ENCODE results near the gene CCL13.
A peak's percentile ranks its signal among the peaks of the same experiment; 100 is the strongest.
"Not testable (repeated sequence)": the region's sequence is repeated elsewhere in the genome, so short reads cannot be mapped to it uniquely, and the experiment has no call there.

The CCL13 gene

GRCh38 chr17:34356194-34356593, at the start of gene CCL13:
Gene CCL13 (plus strand): TSS chr17:34356480. CDS start chr17:34356527, 47 bp downstream.
- DNase-seq, result no peak

DNA sequence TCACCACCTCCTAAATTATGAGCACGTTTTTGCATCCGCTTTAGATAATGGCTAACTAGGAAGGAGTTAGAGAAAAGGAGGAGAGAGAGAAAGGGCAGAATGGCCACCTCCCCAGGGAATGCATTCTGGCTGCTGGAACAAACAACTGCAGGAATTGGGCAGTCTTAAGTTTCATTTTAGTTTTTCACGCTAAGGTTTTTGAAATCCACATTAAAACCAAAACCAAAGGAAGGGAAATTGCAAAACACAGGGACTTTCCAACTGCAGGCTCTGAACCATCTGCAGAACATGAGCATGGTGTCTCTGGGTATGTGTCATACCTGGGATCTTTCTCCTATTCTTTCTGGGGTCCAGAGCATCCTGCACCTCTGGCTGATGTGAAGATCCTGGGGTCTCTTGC, 49.2 kb upstream of the CCL13 start:
- no peak for DNase-seq

DNA sequence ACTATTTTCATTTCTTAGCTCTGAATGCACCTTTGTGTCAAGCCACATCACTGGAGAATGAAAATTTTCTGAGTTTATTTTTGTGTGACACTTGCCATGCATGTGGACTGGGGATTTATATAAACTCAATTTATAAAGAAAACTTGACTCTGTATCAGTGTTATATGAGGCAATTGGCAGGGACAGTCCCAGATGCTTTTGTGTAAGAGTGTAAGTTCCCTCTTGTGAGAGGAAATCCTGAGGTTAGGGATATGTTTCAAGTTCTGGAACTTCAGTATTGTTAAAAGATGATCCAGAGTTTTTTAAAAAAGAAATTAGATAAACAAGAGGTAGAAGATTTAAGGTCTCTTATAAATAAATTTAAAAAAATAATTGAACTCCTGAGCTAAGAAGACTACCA, 47.9 kb upstream of the CCL13 start:
- no peak for DNase-seq

- no peak for DNase-seq
Measured at GRCh38 chr17:34311291-34311690, 45.0 kb upstream of the CCL13 start.

DNA sequence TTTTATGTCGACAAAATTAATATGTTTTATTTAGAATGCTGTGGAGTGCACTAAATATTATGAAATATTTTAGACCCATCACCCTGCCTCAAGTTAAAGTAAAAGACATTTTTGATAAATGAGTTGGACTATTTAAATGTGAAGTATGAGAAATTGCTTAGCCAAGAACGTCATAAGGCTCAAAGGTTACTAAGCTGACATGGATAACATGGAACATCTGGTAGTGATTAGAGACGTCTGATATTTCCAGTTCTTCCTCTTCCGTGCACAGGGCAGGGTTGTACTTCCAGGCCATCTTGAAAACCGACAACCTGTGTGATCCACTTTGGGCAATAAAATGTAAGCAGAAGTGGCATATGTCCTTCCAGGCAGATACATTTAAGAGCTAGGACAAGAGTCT, 44.2 kb upstream of the CCL13 start:
- no peak for DNase-seq

- DNase-seq, result no peak
Measured at GRCh38 chr17:34313164-34313563, 43.1 kb upstream of the CCL13 start.

DNA sequence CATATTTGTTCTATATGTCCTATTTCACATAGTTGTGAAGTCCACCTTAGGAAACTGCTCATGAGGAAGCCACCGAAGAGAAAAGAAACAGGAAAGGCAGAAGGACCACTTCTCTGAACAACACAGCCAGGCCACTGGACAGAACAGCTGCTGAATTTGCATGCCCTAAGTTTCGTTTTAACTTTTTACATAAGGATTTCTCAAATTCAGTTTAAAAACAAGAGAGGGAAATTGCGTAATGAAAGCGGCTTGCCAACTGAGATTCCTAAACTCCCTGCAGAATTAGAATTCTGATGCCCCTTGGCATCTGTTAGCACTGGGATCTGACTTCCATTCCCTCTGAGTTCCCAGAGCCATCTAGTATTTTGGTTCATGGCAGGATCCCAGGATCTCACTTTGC, 42.0 kb upstream of the CCL13 start:
- DNase-seq, result no peak

DNA sequence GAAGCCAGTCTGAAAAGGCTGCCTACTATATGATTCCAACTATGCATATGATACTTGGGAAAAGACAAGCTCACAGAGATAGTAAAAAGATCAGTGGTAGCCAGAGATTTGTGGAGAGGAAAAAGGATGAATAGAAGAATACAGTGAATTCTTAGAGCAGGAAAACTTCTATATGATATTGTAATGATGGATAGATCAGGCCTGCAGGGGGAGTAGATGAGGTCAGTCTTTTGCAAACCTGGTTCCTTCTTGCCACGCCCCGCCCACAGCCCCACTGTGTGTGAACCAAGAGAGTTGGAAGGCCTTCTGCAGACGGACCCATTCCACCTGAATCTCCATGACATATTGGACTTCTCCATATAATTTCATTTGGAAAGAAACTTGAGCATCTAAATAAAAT, 37.8 kb upstream of the CCL13 start:
- DNase-seq, result no peak

- no peak for DNase-seq
Measured at GRCh38 chr17:34319039-34319483, 37.2 kb upstream of the CCL13 start, which contains the start of gene CCL8. Gene CCL8 (plus strand): TSS chr17:34319435. CDS start chr17:34319502, 67 bp downstream.

DNA sequence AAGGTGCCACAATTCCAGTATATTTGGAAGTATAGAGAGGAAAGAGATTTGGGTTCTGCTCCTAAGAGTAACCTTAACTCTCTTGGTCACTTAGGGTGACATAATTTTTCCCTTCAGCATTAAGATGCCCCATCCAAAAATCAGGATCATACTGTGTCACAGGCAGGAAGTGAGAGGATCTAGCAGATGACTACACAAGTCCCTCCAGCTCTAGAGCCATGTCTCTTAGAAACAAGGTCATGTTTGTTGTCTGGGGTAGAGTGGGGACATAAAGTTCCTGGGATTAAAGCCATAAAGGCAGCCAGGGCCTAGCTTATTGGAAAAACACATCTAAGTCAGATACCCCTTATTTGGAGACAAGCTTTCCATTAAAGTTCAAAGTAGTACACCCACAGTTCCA, 34.3 kb upstream of the CCL13 start:
- no peak for DNase-seq

DNA sequence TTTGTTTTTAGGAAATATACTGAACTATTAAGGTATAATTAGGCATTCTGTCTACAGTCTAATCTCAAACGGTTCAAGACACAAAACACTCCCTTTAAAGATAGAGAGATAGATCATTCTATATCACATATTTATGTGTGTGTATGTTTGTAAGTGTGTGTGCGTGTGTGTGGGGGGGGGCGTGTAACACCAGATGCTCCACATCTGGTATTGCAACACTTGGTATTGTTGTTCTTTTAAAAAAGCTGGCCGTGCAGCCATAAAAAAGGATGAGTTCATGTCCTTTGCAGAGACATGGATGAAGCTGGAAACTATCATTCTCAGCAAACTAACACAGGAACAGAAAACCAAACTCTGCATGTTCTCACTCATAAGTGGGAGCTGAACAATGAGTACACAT, 28.7 kb upstream of the CCL13 start:
- DNase-seq, result not testable (repeated sequence)

GRCh38 chr17:34337701-34338100, 18.6 kb upstream of the CCL13 start:
- DNase-seq, result no peak

DNA sequence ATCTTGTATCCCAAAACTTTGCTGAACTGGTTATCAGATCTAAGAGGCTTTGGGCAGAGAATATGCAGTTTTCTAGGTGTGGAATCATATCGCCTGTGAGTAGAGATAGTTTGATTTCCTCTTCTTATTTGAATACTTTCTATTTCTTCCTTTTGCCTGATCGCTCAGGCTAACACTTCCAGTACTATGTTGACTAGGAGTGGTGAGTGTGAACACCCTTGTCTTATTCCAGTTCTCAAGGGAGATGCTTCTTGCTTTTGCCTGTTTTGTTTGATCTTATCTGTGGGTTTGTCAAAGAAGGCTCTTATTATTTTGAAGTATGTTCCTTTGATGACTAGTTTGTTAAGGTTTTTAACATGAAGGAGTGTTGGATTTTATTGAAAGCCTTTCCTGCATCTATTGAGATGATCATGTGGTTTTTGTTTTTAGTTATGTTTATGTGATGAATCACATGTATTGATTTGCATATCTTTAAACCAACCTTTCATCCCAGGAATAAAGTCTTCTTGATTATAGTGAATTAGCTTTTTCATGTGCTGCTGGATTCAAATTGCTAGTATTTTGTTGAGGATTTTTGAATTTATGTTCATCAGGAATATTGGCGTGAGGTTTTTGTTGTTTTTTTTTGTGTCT, 17.0 kb upstream of the CCL13 start:
- no peak for DNase-seq

- no peak for DNase-seq
Measured at GRCh38 chr17:34341916-34342315, 14.4 kb upstream of the CCL13 start.

- DNase-seq, result no peak
Measured at GRCh38 chr17:34347063-34347462, 9.2 kb upstream of the CCL13 start.

DNA sequence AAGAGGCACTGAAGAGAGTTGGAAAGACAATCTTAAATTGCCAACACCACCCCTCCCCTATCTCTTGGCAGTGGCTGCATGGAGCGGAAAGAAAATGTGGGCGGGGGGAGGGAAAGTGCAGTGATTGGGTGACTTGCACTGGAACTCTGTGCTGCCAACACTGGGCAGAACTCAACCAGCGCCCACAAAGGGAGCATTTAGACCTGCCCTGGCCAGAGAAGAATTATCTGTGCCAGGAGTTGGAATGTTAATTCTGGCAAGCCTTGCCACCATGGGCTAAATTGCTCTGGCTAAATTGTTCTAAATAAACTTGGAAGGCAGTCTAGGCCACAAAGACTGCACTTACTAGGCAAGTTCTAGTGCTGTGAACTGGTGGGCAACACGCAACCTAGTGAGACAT, 6.5 kb upstream of the CCL13 start:
- no peak for DNase-seq

- DNase-seq, result no peak
Measured at GRCh38 chr17:34351096-34351495, 5.2 kb upstream of the CCL13 start.

- DNase-seq, result no peak
Measured at GRCh38 chr17:34352191-34352590, 4.1 kb upstream of the CCL13 start.

DNA sequence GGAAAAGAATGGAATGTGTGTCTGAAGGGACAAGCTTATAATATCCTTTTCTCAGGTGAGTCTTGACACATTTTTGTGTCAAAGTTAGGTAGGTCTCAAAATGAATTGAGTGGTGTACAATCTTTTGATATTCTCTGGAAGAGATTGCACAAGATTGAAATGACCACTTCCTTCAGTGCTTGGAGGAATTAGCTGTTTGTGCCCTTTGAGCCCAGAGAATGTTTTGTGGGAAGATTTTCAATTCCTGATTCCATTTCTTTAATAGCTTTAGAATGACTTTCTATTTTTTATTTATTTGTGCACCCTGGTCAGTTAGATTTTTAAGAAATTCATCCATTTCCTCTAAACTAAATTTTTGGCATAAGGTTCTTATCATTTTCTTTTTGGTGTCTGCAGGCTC, 1.6 kb upstream of the CCL13 start:
- DNase-seq, result no peak

DNA sequence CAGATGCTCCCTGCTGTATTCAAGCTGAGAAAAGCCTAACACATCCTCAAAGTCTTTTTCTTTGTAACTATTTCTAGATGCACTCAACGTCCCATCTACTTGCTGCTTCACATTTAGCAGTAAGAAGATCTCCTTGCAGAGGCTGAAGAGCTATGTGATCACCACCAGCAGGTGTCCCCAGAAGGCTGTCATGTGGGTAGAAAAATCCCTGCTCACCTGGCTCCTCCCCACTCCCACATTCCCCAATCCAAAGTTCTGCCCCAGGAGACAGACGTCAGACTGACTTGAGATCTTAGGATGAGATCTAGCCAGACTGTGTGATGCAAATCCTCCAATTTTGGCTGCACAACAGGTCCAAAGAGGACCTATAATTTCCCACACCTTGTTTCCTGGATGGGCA, 1.1 kb downstream of the CCL13 start:
- no peak for DNase-seq

- peak; percentile 21 for DNase-seq
Measured at GRCh38 chr17:34358631-34359030, 2.4 kb downstream of the CCL13 start.

DNA sequence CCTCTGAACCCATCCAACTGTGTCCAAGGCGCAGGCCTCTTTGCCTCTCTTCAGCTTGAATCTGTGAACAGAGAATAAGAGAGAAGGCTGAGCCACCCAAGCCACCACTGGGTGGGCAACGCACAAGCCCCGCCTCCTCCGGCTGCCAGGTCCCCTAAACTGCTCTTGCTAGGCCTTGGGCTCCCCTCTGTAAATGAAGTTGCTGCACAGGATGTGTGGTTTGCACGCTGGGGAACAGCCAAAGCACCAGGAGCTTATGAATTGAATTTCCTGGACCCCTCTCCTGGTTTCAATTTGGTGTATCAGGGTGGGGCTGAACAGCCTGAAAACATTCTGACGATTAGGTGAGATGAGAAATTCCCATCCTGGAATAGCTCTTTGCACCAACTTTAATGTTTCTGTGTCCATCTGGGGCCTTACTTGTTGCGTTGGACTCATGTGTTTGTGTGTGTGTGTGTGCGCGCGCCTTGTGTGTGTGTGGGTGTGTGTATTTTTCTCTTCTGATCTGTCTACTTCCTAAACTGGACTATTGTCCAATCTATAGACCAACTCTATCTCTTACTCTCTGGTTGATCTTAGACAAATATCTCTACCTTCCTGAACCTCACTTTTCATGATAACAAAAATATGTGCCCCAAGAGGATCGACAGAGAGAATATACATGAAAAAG, 4.5 kb downstream of the CCL13 start:
- no peak for DNase-seq

DNA sequence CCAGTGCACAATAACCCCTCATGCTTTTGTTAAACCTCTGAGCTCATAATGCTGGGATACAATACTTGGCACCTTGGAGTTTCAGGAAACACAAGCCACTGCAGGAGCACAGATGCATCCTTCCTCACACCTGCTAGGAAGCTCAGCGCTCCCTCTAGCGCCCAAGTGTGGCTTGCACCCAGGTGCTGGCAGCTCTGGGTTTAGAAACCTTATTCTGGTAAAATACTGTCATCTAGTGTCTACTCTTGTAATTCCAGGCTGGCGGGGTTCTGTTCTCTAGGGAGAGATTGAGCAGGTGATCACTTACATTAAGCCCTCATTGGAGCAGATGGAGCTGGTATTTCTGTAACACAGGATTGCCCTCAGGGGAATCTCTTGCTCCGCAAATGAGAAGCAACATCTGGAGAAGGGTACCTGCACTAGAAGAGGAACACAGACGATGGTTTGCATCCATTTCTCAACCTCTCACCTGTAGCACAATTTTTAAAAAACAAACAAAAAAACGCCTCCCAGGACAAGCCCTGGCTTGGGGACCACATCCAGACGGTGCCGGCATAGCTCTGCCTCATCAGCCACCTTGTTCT, 5.3 kb downstream of the CCL13 start:
- DNase-seq, result peak; percentile 96

DNA sequence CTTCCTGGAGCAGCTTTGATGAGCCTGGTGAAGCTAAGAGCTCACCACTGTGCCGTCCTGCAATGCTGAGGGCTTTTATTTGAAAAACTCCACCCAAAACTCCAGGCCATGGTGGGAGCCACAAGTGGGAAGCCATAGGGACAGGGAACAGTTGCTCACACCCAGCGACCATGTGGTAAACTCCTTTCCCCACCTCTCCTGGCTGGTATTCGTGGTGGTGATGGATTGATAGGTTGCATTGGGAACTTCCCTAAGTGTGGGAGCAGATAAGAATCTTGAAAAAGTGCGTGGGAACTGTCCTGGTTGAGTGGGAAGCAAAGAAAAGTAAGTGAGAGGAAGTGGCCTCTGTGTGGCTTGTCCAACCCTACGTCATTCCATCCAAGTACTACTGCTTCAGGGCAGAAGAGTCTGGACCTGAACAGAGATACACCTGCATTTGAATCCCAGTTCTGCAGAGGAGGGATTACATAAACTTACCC, 6.9 kb downstream of the CCL13 start, which contains the start of gene CCL1:
TSS of gene CCL1 (minus strand) at position 51 of the 479 bp plus-strand sequence. CDS start 72 bp downstream, outside the sequence.
- no peak for DNase-seq

Data from DMS79 (cell line).